ENCODE data around the gene XRCC4.
"Not testable (repeated sequence)": the region's sequence is repeated elsewhere in the genome, so short reads cannot be mapped to it uniquely, and the experiment has no call there.

The XRCC4 gene

GRCh38 chr5:83353231-83353630 is 275.9 kb downstream of the XRCC4 start:
- DNase-seq (ENCODE audit: low spot score): no peak

- no peak for DNase-seq (ENCODE audit: low spot score)
Observed at GRCh38 chr5:83353774-83354173, 276.4 kb downstream of the XRCC4 start.

GRCh38 chr5:83354958-83355357 is 277.6 kb downstream of the XRCC4 start:
- DNase-seq (ENCODE audit: low spot score): no peak

GRCh38 chr5:83355482-83356014 is 278.2 kb downstream of the XRCC4 start:
- not testable (repeated sequence) for DNase-seq (ENCODE audit: low spot score)

GRCh38 chr5:83357621-83358231 is 280.4 kb downstream of the XRCC4 start:
- no peak for DNase-seq (ENCODE audit: low spot score)

- no peak for DNase-seq (ENCODE audit: low spot score)
Observed at GRCh38 chr5:83360573-83360972, 283.2 kb downstream of the XRCC4 start.

GRCh38 chr5:83362526-83362925 is 285.2 kb downstream of the XRCC4 start:
- no peak for DNase-seq (ENCODE audit: low spot score)

- no peak for DNase-seq (ENCODE audit: low spot score)
Observed at GRCh38 chr5:83363111-83363885, 286.0 kb downstream of the XRCC4 start.

GRCh38 chr5:83363886-83364275 is 286.5 kb downstream of the XRCC4 start:
- DNase-seq (ENCODE audit: low spot score): no peak

GRCh38 chr5:83364312-83365299 is 287.3 kb downstream of the XRCC4 start:
- DNase-seq (ENCODE audit: low spot score): no peak

GRCh38 chr5:83368319-83368718 is 291.0 kb downstream of the XRCC4 start:
- DNase-seq (ENCODE audit: low spot score): no peak

- no peak for DNase-seq (ENCODE audit: low spot score)
Observed at GRCh38 chr5:83368835-83369234, 291.5 kb downstream of the XRCC4 start.

GRCh38 chr5:83370957-83371356 is 293.6 kb downstream of the XRCC4 start:
- DNase-seq (ENCODE audit: low spot score): no peak

- no peak for DNase-seq (ENCODE audit: low spot score)
Observed at GRCh38 chr5:83371726-83372125, 294.4 kb downstream of the XRCC4 start.

- no peak for DNase-seq (ENCODE audit: low spot score)
Observed at GRCh38 chr5:83374547-83374946, 297.2 kb downstream of the XRCC4 start.

GRCh38 chr5:83375049-83375745 is 297.9 kb downstream of the XRCC4 start:
- no peak for DNase-seq (ENCODE audit: low spot score)

GRCh38 chr5:83376461-83376860 is 299.1 kb downstream of the XRCC4 start:
- DNase-seq (ENCODE audit: low spot score): no peak

- no peak for DNase-seq (ENCODE audit: low spot score)
Observed at GRCh38 chr5:83377131-83377865, 300.0 kb downstream of the XRCC4 start.

- no peak for DNase-seq (ENCODE audit: low spot score)
Observed at GRCh38 chr5:83378624-83379289, 301.4 kb downstream of the XRCC4 start.

GRCh38 chr5:83385812-83386211 is 308.5 kb downstream of the XRCC4 start:
- no peak for DNase-seq (ENCODE audit: low spot score)
